HepG2 (cell line): ENCODE measurements around the gene CCDC122. TPM values are rescaled to one million over a fixed set of nuclear protein-coding genes. Genes with fewer than 3 reads are reported as not detected.

Experiments
- ATAC-seq: fragments of 200-7000 bp; cut with Tn5 transposase; 3 replicates; pipeline ENCODE4 v1.9.1; 2020; ENCODE audit warnings: mild to moderate bottlenecking, moderate library complexity
- BruUV-seq: library from RNA; stranded (reverse); fragments of 400-500 nt; replicated peaks from 2 replicates; lab custom pipeline; 2021; lab: Mats Ljungman, UMichigan
- CTCF ChIA-PET: fragments of 300-600 bp; formaldehyde crosslinking; extraction: SDS; loops from one replicate; lab custom pipeline; 2021; ENCODE audit warnings: low total read pairs, inconsistent platforms, low intra/inter-chr PET ratio; lab: Yijun Ruan, JAX
- POLR2A ChIA-PET: fragments of 350-600 bp; sonication (Branson Sonifier 250); formaldehyde crosslinking; loops from one replicate; lab custom pipeline; 2020; ENCODE audit warnings: antibody characterized with exemption, inconsistent platforms; lab: Yijun Ruan, JAX
- DNase-seq: peaks from one replicate; pipeline ENCODE4 v3.0.0-alpha.2; 2015; ENCODE audit warnings: low spot score
- FAIRE-seq: peaks from 3 replicates; lab custom pipeline; 2011; peaks lifted over from hg19 to GRCh38; lab: Jason Lieb, UNC
- H2AFZ ChIP-seq: one replicate; pipeline ENCODE4 v1.6.1; 2011; ENCODE audit warnings: low read length, inconsistent platforms
- H3K27ac ChIP-seq: fragments of 300-600 bp; 3 replicates; pipeline ENCODE4 v1.8.0; 2011; ENCODE audit warnings: mixed run types, mild to moderate bottlenecking, mixed read lengths, low read length, inconsistent platforms; ENCODE audit not compliant: insufficient read depth; ENCODE audit errors: extremely low read length
- H3K27me3 ChIP-seq, 2 experiments: fragments of 200-600 bp in 1 of 2; 2 replicates in 1 of 2; 3 replicates in 1 of 2; pipeline versions ENCODE4 v1.6.0 to v1.8.0; 2011; ENCODE audit warnings: low read length in 2 of 2, mild to moderate bottlenecking in 2 of 2, moderate library complexity in 2 of 2, inconsistent platforms in 1 of 2; ENCODE audit not compliant: insufficient read depth in 2 of 2, control insufficient read depth in 1 of 2
- H3K36me3 ChIP-seq, 2 experiments: fragments of 200-600 bp in 1 of 2; replicated peaks in 1 of 2; 2 replicates in 1 of 2; 3 replicates in 1 of 2; pipeline versions ENCODE4 v1.5.1 to v1.8.0; 2011; ENCODE audit warnings: low read length in 2 of 2, inconsistent platforms in 1 of 2; ENCODE audit not compliant: insufficient read depth in 2 of 2, control insufficient read depth in 1 of 2
- H3K4me1 ChIP-seq: 2 replicates; pipeline ENCODE4 v1.5.1; 2012; ENCODE audit warnings: low read length, inconsistent platforms; ENCODE audit not compliant: insufficient read depth
- H3K4me2 ChIP-seq: 2 replicates; pipeline ENCODE4 v1.6.0; 2011; ENCODE audit warnings: low read depth, low read length, inconsistent platforms
- H3K4me3 ChIP-seq, 3 experiments: fragments of 200-600 bp in 1 of 3; sonication (generic), shearing (Covaris generic) in 1 of 3; replicated peaks in 1 of 3; 2 replicates each; pipeline ENCODE4 v1.5.1; 2011 to 2016; ENCODE audit warnings: low read length in 3 of 3, inconsistent platforms in 2 of 3, low read depth in 2 of 3, mild to moderate bottlenecking in 2 of 3, control low read depth in 1 of 3, mixed read lengths in 1 of 3; ENCODE audit not compliant: insufficient read depth in 1 of 3
- H3K79me2 ChIP-seq: one replicate; pipeline ENCODE4 v1.6.1; 2011; ENCODE audit warnings: low read length, inconsistent platforms; ENCODE audit not compliant: insufficient read depth
- H3K9ac ChIP-seq: 2 replicates; pipeline ENCODE4 v1.6.0; 2011; ENCODE audit warnings: mild to moderate bottlenecking, low read depth, low read length, inconsistent platforms; ENCODE audit not compliant: insufficient read depth
- H3K9me3 ChIP-seq: 2 replicates; pipeline ENCODE4 v1.5.1; 2012; ENCODE audit warnings: mild to moderate bottlenecking, low read length
- H4K20me1 ChIP-seq: 2 replicates; pipeline ENCODE4 v1.6.0; 2011; ENCODE audit warnings: inconsistent platforms, mild to moderate bottlenecking, low read length, moderate library complexity; ENCODE audit not compliant: insufficient read depth
- ATM ChIP-seq: fragments of 450-650 bp; IDR thresholded peaks from 2 replicates; pipeline ENCODE4 v1.7.1; 2017; ENCODE audit warnings: mild to moderate bottlenecking, borderline replicate concordance
- HMG20B ChIP-seq: conservative IDR thresholded peaks from 2 replicates; pipeline ENCODE4 v1.6.1; 2016; ENCODE audit warnings: missing genetic modification reagents, missing compliant biosample characterization
- SMAD1 ChIP-seq: sonication (generic); formaldehyde crosslinking; IDR thresholded peaks from 2 replicates; pipeline ENCODE4 v1.4.0; 2020; ENCODE audit warnings: missing genetic modification reagents, low read depth, mild to moderate bottlenecking, borderline replicate concordance
- THAP8 ChIP-seq: sonication (generic); formaldehyde crosslinking; IDR thresholded peaks from 2 replicates; pipeline ENCODE4 v1.5.1; 2020; ENCODE audit warnings: missing genetic modification reagents, mild to moderate bottlenecking, borderline replicate concordance
- WGBS: methylation state at CpG from one replicate; pipeline ENCODE4 v1.1.6; 2017; ENCODE audit warnings: low lambda C conversion rate; 5-methylcytosine and 5-hydroxymethylcytosine counted together
- in situ Hi-C: cut with HindIII; loops from 2 replicates; pipeline ENCODE4 v1.10.0; 2017; ENCODE audit warnings: low pct_unique_long_range_greater_than_20kb; ENCODE audit not compliant: extremely low pct_ligation_motif_present
- intact Hi-C: fragments of 100-400 bp; cut with micrococcal nuclease; formaldehyde crosslinking; loops from one replicate; pipeline ENCODE4 v1.10.0; 2022; ENCODE audit not compliant: unreplicated experiment
- polyA plus RNA-seq, 8 experiments: library from polyadenylated mRNA; depleted of rRNA in 3 of 8; stranded (reverse) in 7 of 8; unstranded in 1 of 8; fragments of >200 nt; fragmentation: Illumina TruSeq in 4 of 8; extraction: Trizol in 4 of 8; gene quantifications; 2 replicates each; pipeline versions ENCODE4 v1.2.1 to v1.2.3, GENCODE V29; 2011 to 2016; ENCODE audit warnings: low read depth in 4 of 8, missing spikeins in 1 of 8, mixed read lengths in 1 of 8; ENCODE audit not compliant: insufficient read depth in 1 of 8
- total RNA-seq, 5 experiments: library from RNA; depleted of rRNA; stranded (reverse); fragments of >200 nt; fragmentation: Illumina TruSeq; extraction: Trizol; gene quantifications; 2 replicates each; pipeline ENCODE4 v1.2.3, GENCODE V29; 2016; ENCODE audit warnings: low read depth in 1 of 5
- TF ChIP-seq, protein P1 (sequence below): sonication (generic); formaldehyde crosslinking; IDR thresholded peaks from 2 replicates; pipeline ENCODE4 v1.4.0; 2020; ENCODE audit warnings: low read depth, mild to moderate bottlenecking, missing genetic modification reagents
- TF ChIP-seq, protein P2 (sequence below): sonication (generic); formaldehyde crosslinking; IDR thresholded peaks from 2 replicates; pipeline ENCODE4 v1.5.0; 2020; ENCODE audit warnings: mild to moderate bottlenecking, missing genetic modification reagents

CCDC122 gene
- total and polyA plus RNA-seq, 2 of the 13 experiments (the other 11 are each of a cell fraction or from before 2014, with no cell fraction given) = 0.32 to 3.5 TPM

DNA sequence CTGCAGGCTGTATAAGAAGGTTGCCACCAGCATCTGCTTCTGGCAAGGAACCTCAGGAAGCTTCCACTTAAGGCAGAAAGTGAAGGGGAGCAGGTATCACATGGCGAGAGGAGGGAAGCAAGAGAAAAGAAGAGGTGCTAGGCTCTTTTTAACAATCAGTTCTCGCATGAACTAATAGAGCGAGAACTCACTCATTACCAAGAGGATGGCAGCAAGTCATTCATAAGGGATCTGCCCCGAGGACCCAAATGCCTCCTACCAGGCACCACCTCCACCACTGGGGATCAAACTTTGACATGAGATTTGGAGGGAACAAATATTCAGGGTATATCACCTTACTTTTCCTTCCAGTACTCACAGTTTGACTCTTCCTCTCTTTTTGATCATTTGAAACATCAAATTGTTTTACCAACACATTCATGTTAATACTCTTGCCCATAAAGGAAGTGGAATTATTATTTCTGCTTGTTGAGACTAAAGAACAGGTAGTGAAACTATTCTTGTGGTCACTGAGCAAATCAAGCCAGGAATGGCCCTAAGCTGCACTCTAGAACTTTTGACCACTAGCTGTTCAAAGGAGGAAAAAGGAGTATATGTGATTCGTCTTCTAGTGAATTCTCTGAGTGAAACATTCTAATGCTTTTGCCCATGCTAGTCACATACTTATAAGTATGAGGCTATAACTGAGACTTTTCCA, 45.2 kb upstream of the CCDC122 start:
- ChIA-PET CTCF (no interaction called here), POLR2A (interaction anchor here (0.5 kb wide), 1 partner anchor 35 kb away, joined by 3 read pairs; no protein-coding TSS in a partner anchor)
- Histone ChIP-seq H3K4me1 (0 out of 2 replicates have a peak, but pooled peaks cover 5% of the 10 kb centered on the region), H3K27me3 (no peaks in the 10 kb centered on the region), H3K9me3 (no peaks in the 10 kb centered on the region), H3K9ac (no peak overlapping the region), H3K4me3 (no peak overlapping the region), H3K79me2 (no peaks in the 10 kb centered on the region), H3K27ac (no peak overlapping the region), H3K4me2 (no peak overlapping the region), H4K20me1 (no peaks in the 10 kb centered on the region), H2AFZ (no peak overlapping the region), H3K36me3 (no peaks in the 10 kb centered on the region)
- intact Hi-C loops = no loop called here
- FAIRE-seq (no peak), DNase-seq (no peak), ATAC-seq (no peak)
- BruUV-seq = no TSS peak
- in situ Hi-C loops = loop anchor here (25.0 kb wide), 1 partner anchor 1038 kb away; no protein-coding TSS in a partner anchor
- WGBS = 35% methylated on average over 5 of the region's 5 CpGs
- TF ChIP-seq, protein P1, sequence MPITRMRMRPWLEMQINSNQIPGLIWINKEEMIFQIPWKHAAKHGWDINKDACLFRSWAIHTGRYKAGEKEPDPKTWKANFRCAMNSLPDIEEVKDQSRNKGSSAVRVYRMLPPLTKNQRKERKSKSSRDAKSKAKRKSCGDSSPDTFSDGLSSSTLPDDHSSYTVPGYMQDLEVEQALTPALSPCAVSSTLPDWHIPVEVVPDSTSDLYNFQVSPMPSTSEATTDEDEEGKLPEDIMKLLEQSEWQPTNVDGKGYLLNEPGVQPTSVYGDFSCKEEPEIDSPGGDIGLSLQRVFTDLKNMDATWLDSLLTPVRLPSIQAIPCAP (CRISPR knock-in tag) = no peak
- TF ChIP-seq, protein P2, sequence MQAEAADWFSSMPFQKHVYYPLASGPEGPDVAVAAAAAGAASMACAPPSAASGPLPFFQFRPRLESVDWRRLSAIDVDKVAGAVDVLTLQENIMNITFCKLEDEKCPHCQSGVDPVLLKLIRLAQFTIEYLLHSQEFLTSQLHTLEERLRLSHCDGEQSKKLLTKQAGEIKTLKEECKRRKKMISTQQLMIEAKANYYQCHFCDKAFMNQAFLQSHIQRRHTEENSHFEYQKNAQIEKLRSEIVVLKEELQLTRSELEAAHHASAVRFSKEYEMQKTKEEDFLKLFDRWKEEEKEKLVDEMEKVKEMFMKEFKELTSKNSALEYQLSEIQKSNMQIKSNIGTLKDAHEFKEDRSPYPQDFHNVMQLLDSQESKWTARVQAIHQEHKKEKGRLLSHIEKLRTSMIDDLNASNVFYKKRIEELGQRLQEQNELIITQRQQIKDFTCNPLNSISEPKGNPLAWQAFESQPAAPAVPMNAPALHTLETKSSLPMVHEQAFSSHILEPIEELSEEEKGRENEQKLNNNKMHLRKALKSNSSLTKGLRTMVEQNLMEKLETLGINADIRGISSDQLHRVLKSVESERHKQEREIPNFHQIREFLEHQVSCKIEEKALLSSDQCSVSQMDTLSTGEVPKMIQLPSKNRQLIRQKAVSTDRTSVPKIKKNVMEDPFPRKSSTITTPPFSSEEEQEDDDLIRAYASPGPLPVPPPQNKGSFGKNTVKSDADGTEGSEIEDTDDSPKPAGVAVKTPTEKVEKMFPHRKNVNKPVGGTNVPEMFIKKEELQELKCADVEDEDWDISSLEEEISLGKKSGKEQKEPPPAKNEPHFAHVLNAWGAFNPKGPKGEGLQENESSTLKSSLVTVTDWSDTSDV = no peak
- TF ChIP-seq HMG20B (CRISPR knock-in tag) (no peak), ATM (no peak), THAP8 (CRISPR knock-in tag) (no peak), SMAD1 (CRISPR knock-in tag) (no peak)
